HG03457 (cell line): Measurements from ENCODE around the gene TMPRSS6.

Experiments
- ATAC-seq: cut with Tn5 transposase; IDR thresholded peaks from one replicate; pipeline ENCODE4 v1.9.1; 2021; ENCODE audit warnings: moderate number of reproducible peaks; ENCODE audit not compliant: unreplicated experiment

The TMPRSS6 gene

GRCh38 chr22:37017356-37017755, 92.2 kb downstream of the TMPRSS6 start:
- ATAC-seq: no peak

DNA sequence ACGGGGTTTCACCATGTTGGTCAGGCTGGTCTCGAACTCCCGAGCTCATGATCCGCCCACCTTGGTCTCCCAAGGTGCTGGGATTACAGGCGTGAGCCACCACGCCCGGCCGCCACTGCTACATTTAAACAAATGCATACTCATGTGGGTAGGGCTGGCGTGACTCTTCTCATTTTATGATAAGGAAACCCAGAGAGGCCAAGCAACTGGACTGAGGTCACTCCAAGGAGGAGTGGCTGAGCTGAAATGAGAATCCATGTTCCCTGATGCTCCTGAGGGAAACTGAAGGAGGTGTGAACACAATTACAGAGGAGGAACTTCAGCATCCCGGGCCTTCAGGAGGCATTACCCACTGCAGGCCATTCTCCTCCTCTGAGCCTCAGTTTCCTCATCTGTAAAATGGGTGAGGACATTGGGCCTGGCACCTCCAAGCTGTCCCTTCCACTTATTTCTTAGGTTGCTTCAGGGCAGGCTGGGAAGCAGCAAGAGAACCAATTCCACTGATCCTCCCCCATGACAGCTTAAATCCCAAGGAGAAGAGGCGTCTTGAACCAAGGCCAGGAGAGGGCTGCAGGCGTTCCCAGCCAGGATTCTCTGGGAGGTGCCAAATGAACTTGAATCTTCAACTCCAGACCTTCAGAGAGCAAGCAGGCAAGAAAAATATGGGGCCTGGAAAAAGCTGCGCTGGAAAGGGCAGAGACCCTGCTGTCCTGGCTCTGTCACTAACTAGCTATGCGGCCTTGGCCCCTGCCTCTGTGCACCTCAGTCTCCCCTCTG, 93.2 kb downstream of the TMPRSS6 start:
- ATAC-seq: no peak

GRCh38 chr22:37015587-37015878, 94.0 kb downstream of the TMPRSS6 start:
- ATAC-seq: no peak
